ENCODE measurements around the gene CXCR6. TPM values are rescaled to one million over a fixed set of nuclear protein-coding genes. Genes with fewer than 3 reads are reported as not detected.

CXCR6 gene
- total RNA-seq, 1 experiment from 2014 or later: not detected

GRCh38 chr3:45933591-45933990 lies 9.7 kb upstream of the CXCR6 start:
- no peak for ATAC-seq
- TF ChIP-seq ZNF232 (CRISPR knock-in tag; IDR thresholded peaks at IDR 0.05): no peak
- no peak for TF ChIP-seq ZBTB43 (CRISPR knock-in tag; IDR thresholded peaks at IDR 0.05)
- no peak for TF ChIP-seq IRF1 (CRISPR knock-in tag; IDR thresholded peaks at IDR 0.05)
- no peak for TF ChIP-seq ZMAT4 (CRISPR knock-in tag; IDR thresholded peaks at IDR 0.05)
- CTCF ChIA-PET: no interaction called here
- H3K4me3 Mint-ChIP-seq: no peak overlapping the region
- DNase-seq (ENCODE audit: low spot score): no peak
- no peaks in the 10 kb centered on the region for H3K4me1 Mint-ChIP-seq
- peaks cover 75% of the 10 kb centered on the region for H3K36me3 Mint-ChIP-seq
- no peaks in the 10 kb centered on the region for H3K27me3 Mint-ChIP-seq (ENCODE audit: low read depth)
- H3K9me3 Mint-ChIP-seq: no peaks in the 10 kb centered on the region
- no peak overlapping the region for H3K27ac Mint-ChIP-seq
- POLR2A ChIA-PET: no interaction called here

GRCh38 chr3:45936261-45936660 lies 7.0 kb upstream of the CXCR6 start:
- peaks cover 62% of the 10 kb centered on the region for H3K36me3 Mint-ChIP-seq
- POLR2A ChIA-PET: no interaction called here
- CTCF ChIA-PET: interaction anchor here (1.3 to 4.0 kb wide), 2 partner anchors 7 to 143 kb away, joined by 4 to 30 read pairs; no protein-coding TSS in a partner anchor
- DNase-seq (ENCODE audit: low spot score) (no peak), ATAC-seq (no peak)
- TF ChIP-seq MYBL2 (CRISPR knock-in tag; IDR thresholded peaks at IDR 0.05) (no peak), ZNF425 (CRISPR knock-in tag; conservative IDR thresholded peaks at IDR 0.05) (no peak), FOXK1 (CRISPR knock-in tag; IDR thresholded peaks at IDR 0.05) (no peak), NR3C1 (CRISPR knock-in tag; conservative IDR thresholded peaks at IDR 0.05; ENCODE audit: low read depth) (no peak)
- peaks cover 17% of the 10 kb centered on the region for H3K4me1 Mint-ChIP-seq
- H3K27ac Mint-ChIP-seq: no peak overlapping the region
- no peak overlapping the region for H3K4me3 Mint-ChIP-seq
- H3K27me3 Mint-ChIP-seq (ENCODE audit: low read depth): no peaks in the 10 kb centered on the region
- H3K9me3 Mint-ChIP-seq: peaks cover 6% of the 10 kb centered on the region; the same call in 1 of the 2 replicates

GRCh38 chr3:45937206-45938042 lies 5.8 kb upstream of the CXCR6 start:
- Mint-ChIP-seq H3K9me3 (peaks cover 6% of the 10 kb centered on the region; the same call in 1 of the 2 replicates), H3K27me3 (ENCODE audit: low read depth) (no peaks in the 10 kb centered on the region), H3K4me3 (no peak overlapping the region), H3K27ac (no peak overlapping the region; the same call in 1 of the 2 replicates), H3K4me1 (peaks cover 17% of the 10 kb centered on the region), H3K36me3 (peaks cover 53% of the 10 kb centered on the region)
- no peak for DNase-seq (ENCODE audit: low spot score)
- ChIA-PET CTCF (interaction anchor here (0.8 to 4.0 kb wide), 5 partner anchors 8 to 146 kb away, joined by 3 to 30 read pairs (median 3); no protein-coding TSS in a partner anchor), POLR2A (no interaction called here)
- 0 out of 2 replicates have a peak, but pooled peaks have one; percentile 18 for ATAC-seq
- TF ChIP-seq E2F1 (CRISPR knock-in tag; IDR thresholded peaks at IDR 0.05): no peak
- no peak for TF ChIP-seq GTF2I (CRISPR knock-in tag; conservative IDR thresholded peaks at IDR 0.05)
- no peak for TF ChIP-seq FOXP1 (CRISPR knock-in tag; IDR thresholded peaks at IDR 0.05; ENCODE audit: borderline replicate concordance)
- no peak for TF ChIP-seq SP1 (CRISPR knock-in tag; conservative IDR thresholded peaks at IDR 0.05)
- TF ChIP-seq RELA (CRISPR knock-in tag; IDR thresholded peaks at IDR 0.05; ENCODE audit: borderline replicate concordance): no peak
- no peak for TF ChIP-seq ZNF512 (CRISPR knock-in tag; IDR thresholded peaks at IDR 0.05; ENCODE audit: borderline replicate concordance)
- TF ChIP-seq ELF4 (CRISPR knock-in tag; IDR thresholded peaks at IDR 0.05; ENCODE audit: low read depth): no peak
- TF ChIP-seq SOX15 (CRISPR knock-in tag; IDR thresholded peaks at IDR 0.05): no peak
- TF ChIP-seq PRDM15 (CRISPR knock-in tag; IDR thresholded peaks at IDR 0.05): no peak

Data from WTC11 (cell line).